Measurements from ENCODE around the gene OPRL1.
A peak's percentile ranks its signal among the peaks of the same experiment; 100 is the strongest.
"Not testable (repeated sequence)": the region's sequence is repeated elsewhere in the genome, so short reads cannot be mapped to it uniquely, and the experiment has no call there.

Gene OPRL1

DNA sequence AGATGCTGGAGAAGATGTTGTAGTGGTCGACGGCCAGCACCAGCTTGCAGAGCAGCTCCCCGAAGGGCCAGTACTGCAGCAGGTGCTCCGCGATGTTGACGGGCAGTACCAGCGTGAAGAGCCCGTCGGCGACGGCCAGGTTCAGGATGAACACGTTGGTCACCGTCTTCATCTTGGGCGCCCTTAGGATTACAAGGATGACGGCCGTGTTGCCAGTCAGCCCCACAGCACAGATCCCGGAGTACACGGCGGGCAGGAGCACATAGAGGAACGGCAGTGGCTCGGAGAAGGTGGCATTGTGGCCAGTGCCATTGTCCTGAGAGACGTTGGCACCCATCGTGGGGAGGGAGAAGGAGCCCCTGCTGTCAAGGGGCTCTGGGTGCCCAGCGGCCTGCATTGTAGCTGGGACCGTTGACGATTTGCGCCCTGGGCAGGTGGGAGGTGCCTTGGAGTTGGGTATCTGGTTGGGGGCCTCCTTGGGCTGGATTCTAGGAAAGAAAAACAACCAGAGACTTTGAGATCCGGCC lies 26.6 kb downstream of the OPRL1 start:
- DNase-seq = no peak

GRCh38 chr20:64106981-64107735 lies 27.3 kb downstream of the OPRL1 start, which contains the start of gene NPBWR2:
Gene NPBWR2, minus strand, starts transcription at chr20:64107565. Its CDS starts 734 bp downstream, at chr20:64106831.
- no peak for DNase-seq

DNA sequence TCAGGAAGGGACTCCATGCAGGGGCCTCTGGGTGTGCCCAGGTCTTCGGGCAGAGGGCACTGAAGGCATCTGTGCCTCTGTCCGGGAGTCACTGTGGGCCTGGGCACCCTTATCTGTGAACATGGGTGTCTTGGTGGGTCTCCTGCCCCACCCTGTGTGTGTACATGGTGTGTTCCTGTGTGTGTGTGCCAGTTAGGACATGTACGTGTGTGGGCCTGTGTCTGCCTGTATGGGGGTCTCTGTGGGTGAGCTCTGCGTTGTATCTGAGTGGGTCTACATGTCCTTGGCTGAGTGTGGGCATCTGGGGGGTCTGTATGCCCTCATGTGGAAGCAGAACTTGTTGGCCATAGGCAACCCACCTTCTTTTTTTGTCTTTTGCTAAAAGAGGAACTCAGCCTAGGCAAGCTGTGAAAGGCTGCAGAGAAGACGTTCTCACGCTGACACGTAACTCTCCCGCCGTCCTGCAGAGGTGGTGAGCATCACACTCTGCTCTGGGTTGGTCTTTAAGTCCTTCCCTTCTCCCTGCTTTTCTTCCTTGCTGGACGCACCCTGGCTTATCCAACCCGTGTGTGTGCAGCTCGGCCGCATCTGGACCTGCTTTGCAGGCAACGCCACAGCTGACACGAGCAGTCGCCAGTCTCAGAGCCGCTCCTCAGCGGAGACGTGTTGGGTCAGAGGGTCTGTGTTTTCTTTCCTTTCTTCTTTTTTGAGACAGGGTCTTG lies 28.0 kb downstream of the OPRL1 start:
- DNase-seq = peak; percentile 66

DNA sequence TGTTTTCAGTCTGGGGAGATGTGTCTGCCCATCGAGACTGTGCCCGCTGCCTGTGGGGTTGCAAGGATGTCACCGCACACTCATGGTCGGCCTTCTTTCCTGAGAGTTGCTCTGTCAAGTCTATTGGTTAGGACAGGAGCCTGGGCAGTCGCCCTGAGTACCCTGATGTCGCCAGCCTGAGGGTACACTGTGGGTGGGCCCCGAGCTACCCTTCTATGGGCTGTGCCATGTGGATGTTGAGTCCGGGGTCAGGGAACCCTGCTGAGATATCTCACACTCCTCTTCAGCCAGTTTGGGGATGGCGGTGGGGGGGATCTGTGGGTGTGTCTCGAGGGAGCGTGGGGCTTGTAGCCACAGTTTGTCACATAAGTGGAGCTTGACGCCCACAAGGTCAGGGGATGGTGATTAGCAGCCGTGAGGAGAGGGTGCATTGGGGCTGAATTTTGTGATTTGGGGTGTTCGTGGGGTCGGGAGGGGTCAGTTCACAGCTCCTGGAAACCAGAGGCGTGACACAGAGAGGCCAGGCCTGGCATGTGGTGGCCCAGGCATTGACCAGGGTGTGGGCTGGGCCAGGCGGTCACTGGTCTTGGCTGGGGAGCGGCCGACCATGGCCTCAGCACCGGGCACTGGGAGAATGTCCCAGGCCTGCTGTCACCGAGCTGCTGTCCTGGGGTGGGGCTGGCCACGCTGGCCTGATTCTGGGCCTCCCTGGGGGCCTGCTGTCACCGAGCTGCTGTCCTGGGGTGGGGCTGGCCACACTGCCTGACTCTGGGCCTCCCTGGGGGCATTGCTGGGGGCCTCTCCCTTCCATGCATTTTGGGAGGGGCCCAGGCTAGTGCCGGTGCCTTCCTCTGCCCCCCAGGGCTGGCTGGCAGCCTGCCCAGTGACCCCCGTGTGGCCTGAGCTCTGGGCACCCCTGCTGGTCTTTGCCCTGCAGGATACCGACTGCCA lies 29.1 kb downstream of the OPRL1 start:
- DNase-seq = no peak

GRCh38 chr20:64109831-64110391 lies 30.0 kb downstream of the OPRL1 start:
- DNase-seq = no peak

DNA sequence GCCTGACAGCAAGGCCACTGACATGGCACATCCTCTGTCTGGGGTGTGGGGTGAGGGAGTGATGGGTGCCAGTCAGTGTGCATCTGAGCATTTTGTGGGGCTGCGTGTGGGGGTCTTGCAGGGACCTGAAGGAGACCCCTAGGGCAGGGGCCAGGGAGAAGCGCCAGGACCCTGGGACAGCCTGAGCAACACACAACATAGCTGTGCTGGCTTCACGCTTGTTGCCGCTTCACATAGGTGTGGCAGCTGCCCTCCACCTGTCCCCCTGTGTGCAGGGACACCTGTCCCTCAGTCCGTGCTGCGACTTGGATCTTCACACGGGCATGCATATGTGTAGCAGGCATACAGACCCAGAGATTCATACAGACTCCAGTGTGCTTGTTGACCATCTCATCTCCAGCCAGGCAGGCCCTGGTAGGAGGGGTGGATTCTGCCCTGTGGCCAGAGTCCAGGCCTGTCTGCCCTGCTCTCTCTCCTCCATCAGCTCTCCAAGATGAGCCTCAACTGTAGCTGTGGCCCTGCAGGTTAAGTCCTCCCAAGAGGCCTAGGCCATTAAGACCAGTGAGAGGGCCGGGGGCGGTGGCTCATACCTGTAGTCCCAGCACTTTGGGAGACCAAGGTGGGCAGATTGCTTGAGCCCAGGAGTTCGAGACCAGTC lies 30.7 kb downstream of the OPRL1 start:
- no peak for DNase-seq

GRCh38 chr20:64111841-64112641 lies 32.2 kb downstream of the OPRL1 start:
- peak; percentile 51 for DNase-seq

- no peak for DNase-seq
Measured at GRCh38 chr20:64112691-64113443, 33.0 kb downstream of the OPRL1 start.

DNA sequence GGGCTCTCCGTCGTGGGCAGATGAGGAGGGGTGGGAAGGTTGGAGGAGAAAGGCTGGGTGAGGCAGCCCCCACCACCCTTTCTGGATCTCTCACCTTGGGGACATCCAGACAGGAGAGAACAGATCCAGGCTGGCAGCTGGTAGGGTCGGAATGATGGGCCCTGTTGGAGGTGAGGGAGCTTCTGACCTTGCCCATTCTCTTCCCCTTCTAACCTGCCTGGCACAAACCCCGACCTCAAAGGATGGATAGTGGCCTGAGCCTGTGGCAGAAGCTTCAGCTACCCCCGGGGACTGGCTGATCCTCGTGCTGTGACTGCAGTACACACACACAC lies 33.5 kb downstream of the OPRL1 start:
- DNase-seq = no peak

DNA sequence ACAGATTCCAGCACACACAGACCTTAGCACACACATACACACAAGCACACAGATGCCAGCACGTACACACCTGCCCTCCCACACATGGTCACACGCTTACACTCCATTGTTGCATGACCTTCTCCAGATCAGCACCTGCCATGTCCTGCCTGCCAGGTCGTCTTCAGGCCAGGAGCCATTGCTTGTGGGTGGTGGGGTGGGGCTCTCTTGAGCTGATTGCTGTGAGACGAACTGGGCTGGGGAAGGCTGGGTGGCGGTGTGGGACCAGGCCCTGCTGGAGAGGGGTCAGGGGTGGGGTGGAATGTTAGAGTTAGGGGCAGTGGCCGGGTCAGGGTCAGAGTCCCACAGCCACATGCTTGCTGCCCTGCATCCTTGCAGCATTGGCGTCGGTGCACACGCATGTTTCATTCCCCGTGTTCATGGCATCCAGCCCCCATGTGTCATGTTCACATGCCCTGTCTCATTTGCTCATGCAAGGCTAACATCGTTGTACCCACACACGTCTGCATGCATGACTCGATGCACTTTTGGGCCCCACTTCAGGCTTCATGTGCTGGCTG lies 34.0 kb downstream of the OPRL1 start:
- no peak for DNase-seq

GRCh38 chr20:64114356-64114971 lies 34.6 kb downstream of the OPRL1 start:
- no peak for DNase-seq

GRCh38 chr20:64115171-64115911 lies 35.5 kb downstream of the OPRL1 start:
- no peak for DNase-seq

DNA sequence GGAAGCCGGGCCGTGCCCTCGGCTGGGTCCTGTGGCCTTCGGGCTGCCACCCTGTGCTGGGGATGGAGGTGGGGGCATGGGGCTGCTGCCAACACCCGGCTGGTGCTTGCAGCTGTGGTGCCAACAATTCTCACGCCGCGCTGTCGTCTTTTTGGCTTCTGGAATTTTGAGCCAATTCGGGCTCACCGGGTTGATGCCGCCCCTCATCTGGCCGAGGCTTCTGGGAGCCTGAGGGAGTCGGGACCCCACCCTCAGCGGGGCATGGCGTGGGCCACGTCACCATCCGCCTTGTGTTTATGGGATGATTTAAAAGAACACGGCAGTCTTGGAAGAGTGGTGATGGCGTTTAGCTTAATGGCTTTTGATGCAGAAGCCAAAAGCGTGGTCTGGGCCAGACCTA lies 36.1 kb downstream of the OPRL1 start:
- no peak for DNase-seq

DNA sequence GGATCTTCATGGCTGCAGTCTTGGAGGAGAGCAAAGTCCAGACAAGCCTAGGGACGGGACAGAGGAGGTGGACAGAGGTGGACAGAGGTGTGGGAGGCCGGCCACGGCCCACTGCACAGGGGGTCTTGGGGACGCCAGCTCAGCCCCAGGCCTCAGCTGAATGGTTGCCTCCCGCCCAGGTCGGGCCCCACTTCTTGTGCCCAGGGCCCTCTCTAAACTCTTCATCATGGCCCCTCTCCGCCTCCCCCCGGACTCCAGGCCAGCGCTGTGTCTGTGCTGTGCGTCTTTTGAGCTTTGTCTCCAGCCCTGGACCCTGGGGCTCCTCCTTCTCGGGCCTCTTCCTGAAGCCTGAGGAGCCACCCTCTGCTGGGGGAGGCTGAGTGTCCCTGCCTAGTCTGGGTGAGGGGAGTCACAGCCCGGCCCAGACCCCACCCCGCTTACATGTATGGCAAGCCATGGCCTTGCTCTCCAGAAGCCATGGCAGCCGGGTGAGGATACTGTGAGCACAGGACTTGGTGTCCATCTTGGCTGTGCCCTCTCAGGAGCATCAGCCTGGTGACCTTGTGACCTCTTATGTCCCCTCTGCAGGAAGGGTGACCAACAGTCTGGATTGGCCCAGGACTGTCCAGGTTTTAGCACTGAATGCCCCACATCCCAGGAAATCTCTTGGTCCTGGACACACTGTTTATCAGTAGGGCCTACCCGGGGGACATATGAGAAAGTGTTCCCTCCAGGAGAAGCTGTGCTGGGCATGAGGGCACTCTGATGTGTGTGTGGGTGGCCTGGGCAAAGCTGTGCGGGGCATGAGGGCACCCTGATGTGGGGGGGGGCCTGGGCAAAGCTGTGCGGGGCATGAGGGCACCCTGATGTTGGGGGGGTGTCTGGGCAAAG lies 36.9 kb downstream of the OPRL1 start:
- no peak for DNase-seq

DNA sequence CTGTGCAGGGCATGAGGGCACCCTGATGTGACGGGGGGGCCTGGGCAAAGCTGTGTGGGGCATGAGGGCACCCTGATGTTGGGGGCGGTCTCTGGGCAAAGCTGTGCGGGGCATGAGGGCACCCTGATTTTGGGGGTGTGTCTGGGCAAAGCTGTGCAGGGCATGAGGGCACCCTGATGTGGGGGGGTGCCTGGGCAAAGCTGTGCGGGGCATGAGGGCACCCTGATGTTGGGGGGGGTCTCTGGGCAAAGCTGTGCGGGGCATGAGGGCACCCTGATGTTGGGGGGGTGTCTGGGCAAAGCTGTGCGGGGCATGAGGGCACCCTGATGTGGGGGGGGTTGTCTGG lies 37.5 kb downstream of the OPRL1 start:
- not testable (repeated sequence) for DNase-seq

DNA sequence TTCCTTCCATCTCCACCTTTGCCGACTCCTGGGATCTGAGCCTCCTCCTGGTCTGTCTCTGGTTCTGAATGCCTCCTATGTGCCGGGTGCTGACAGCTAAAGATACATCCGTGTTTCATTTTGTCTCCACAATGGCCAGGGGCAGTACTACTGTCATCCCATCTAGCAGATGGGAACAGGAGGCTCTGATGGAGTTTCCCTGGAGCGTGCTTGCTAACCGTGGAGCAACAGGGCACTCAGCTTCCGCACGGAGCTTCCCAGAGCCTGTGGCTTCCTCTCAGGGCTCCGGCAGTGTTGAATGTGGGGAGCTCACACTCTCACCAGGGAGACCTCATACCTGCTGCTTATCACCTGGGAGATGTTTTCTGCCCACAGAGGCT lies 39.4 kb downstream of the OPRL1 start:
- no peak for DNase-seq

- DNase-seq = no peak
Measured at GRCh38 chr20:64119681-64120341, 39.9 kb downstream of the OPRL1 start.

DNA sequence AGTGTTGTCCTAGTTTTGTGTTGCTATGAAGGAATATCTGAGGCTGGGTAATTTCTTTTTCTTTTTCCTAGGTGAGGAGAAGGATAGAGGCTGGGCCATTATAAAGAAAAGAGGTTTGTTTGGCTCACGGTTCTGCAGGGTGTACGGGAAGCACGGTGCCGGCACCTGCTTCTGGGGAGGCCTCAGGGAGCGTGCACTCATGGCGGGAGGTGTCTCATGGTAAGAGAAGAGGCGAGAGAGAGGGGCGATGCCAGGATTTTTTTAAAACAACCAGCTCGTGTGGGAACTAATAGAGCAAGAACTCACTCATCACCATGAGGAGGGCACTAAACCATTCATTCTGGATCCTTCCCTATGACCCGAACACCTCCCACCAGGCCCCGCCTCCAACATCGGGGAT lies 41.7 kb downstream of the OPRL1 start:
- DNase-seq = no peak
